Effector memory CD4-positive, alpha-beta T cell (primary cell): ENCODE data around the gene LINC00237.

Source experiments
- DNase-seq, 3 donors: peaks; one replicate each; pipeline ENCODE4 v3.0.0-alpha.2; 2020
- H3K27ac ChIP-seq: 2 replicates; pipeline ENCODE4 v1.7.0; 2013; ENCODE audit warnings: mild to moderate bottlenecking, low read length, moderate library complexity; ENCODE audit not compliant: insufficient read depth, poor library complexity, severe bottlenecking
- H3K27me3 ChIP-seq: replicated peaks from 2 replicates; pipeline ENCODE4 v1.7.0; 2013; ENCODE audit warnings: mild to moderate bottlenecking, low read length; ENCODE audit not compliant: insufficient read depth, control insufficient read depth, poor library complexity, severe bottlenecking
- H3K36me3 ChIP-seq: 2 replicates; pipeline ENCODE4 v1.7.0; 2013; ENCODE audit warnings: mild to moderate bottlenecking, low read length, moderate library complexity; ENCODE audit not compliant: control insufficient read depth, insufficient read depth
- H3K4me1 ChIP-seq: 2 replicates; pipeline ENCODE4 v1.7.0; 2013; ENCODE audit warnings: low read length, mild to moderate bottlenecking; ENCODE audit not compliant: control insufficient read depth, insufficient read depth, poor library complexity, severe bottlenecking
- H3K4me3 ChIP-seq: 2 replicates; pipeline ENCODE4 v1.7.0; 2013; ENCODE audit warnings: low read length, low read depth, mild to moderate bottlenecking; ENCODE audit not compliant: insufficient read depth, poor library complexity, severe bottlenecking
- H3K9me3 ChIP-seq: 2 replicates; pipeline ENCODE4 v1.7.0; 2013; ENCODE audit warnings: mild to moderate bottlenecking, low read length, moderate library complexity; ENCODE audit not compliant: control insufficient read depth
- total RNA-seq, 3 donors: gene quantifications; one replicate each; lab custom pipeline; 2026; lab: John Stamatoyannopoulos, UW

LINC00237 gene
- 0 to 0.19 (median 0) reads per million in 3 donors for total RNA-seq

DNA sequence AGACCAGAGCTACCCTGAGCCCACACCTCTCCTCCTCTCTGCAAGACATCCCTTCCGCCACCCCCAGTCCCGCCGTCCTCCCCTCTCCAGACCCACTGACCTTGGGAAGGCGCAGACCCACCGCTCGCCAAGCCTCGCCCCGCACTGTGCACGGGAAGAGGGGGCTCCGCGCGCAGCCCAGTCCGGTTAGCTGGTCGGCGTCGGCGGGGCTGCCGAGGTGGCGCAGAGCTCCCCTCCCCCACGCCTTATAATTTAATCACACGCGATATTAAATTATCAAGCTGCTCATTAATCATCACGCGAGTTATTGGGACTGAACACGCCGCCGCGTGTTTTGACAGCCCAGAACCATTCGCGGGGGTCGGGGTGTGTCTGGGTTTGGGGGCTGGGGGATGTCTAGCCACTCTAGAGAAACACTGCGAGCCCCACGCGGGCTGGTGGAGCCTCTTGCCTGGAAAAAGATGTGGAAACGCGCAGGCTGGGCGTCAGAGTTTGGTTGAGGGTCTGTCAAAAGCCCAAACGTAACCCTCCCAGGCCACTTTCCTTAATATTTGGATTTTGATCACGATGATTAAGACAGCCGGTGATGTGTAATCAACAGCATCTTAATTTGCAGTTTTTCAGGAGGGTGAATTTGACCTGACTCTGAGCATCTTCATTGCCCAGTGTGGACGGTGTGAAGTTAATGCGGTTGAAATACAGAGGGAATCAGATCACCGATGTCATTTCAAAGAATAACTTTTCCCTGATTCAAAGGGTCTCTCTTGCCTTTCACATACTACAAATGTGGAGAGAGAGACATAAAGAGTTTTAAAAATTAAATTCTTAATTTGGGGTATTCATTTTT is at the start of gene LINC00237:
Gene LINC00237, minus strand, starts transcription at position 188 of the 847 bp plus-strand sequence.
- no peak for DNase-seq
- no peak within 1 kb of the TSS for H3K4me3 ChIP-seq
- H3K9me3 ChIP-seq = no peaks in the 10 kb centered on the region

DNA sequence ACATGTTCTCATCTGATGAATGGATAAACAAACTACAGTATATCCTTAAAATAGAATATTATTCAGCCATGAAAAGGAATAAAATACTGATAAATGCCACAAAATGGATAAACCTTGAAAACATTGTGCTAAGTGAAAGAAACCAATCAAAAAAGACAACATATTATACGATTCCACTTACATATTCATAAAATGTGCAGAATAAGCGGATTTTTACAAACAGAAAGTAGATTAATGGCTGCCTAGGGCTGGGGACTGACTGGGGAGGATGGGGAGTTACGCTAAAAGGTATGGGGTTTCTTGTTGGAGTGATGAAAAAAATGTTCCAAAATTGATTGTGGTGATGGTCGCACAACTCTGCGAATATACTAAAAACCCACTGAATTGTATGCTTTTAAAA is 49.1 kb upstream of the LINC00237 start:
- H3K4me1 ChIP-seq = no peaks in the 10 kb centered on the region
- no peak overlapping the region for H3K27ac ChIP-seq
- DNase-seq = no peak
- no peak overlapping the region for H3K4me3 ChIP-seq
- no peaks in the 10 kb centered on the region for H3K27me3 ChIP-seq
- peaks cover 5% of the 10 kb centered on the region for H3K36me3 ChIP-seq
- no peaks in the 10 kb centered on the region for H3K9me3 ChIP-seq

More for the DNA sequence above, at the start of gene LINC00237:
- Histone ChIP-seq H3K27me3 (peaks cover 58% of the 10 kb centered on the region), H3K27ac (no peak within 1 kb of the TSS), H3K36me3 (no peaks in the 10 kb centered on the region), H3K4me1 (peaks cover 27% of the 10 kb centered on the region)

DNA sequence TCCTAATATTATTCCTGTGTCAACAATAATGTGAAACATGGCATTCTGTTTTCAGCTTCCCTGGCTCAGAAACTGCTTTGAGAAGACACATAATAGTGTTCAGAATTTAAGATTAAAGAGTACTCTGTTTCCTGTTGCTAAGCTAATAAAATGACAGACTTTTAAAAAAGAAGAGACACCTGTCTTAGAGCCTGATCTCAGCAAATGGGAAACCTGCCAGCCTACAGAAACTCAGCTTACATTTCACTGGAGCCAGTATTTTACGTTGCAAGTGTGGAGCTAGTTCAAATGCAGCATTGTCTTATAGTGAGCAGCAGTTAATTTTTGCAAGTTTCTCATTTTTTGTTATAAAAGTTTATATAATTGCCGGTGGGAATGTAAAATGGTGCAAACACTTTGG is 48.5 kb upstream of the LINC00237 start:
- DNase-seq = no peak
- H3K4me1 ChIP-seq = no peaks in the 10 kb centered on the region
- H3K4me3 ChIP-seq = no peak overlapping the region
- H3K27me3 ChIP-seq = no peaks in the 10 kb centered on the region
- no peak overlapping the region for H3K27ac ChIP-seq
- no peaks in the 10 kb centered on the region for H3K9me3 ChIP-seq
- peaks cover 5% of the 10 kb centered on the region for H3K36me3 ChIP-seq

DNA sequence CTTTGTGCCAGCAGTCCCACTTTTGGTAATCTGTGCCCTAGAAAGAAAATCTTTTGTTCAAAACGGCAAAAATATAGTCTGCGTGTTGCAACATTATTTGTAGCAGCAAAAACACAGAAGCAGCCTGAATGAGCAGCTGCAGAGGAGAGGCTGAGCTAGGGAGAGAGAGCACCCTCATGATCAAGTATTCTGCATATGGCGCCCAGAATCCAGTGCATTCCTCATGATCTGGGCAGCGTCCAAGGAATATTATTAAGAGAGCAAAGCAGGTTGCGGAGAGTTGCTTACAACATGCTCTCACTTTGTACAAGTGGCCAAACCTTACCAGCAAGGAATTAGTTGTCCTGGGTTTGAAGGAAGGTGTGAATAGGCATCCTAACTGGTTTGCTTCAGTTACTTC is 45.6 kb upstream of the LINC00237 start:
- no peaks in the 10 kb centered on the region for H3K9me3 ChIP-seq
- no peaks in the 10 kb centered on the region for H3K4me1 ChIP-seq
- no peaks in the 10 kb centered on the region for H3K27me3 ChIP-seq
- H3K4me3 ChIP-seq = no peak overlapping the region
- H3K27ac ChIP-seq = no peak overlapping the region
- no peak for DNase-seq
- H3K36me3 ChIP-seq = peaks cover 5% of the 10 kb centered on the region

DNA sequence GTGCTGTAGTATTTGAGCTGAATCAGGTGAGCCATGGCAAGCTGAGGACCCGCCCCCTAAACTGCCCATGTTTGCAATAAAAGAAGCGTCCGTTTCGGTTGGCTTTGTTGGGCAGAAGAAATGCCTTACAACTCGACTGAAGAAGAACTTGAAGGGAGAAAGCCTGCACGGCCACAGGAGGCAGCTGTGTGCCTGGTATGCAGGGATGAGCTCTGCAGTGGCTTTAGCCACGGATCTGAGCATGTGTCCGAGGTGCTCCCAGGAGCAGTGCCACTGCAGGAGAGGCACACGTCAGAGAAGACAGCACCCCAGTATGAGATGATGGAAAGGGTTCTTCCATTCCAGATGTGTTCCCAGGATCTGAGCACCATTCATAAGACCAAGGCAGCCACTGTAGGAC is 43.2 kb upstream of the LINC00237 start:
- H3K36me3 ChIP-seq = peaks cover under 1% of the 10 kb centered on the region
- H3K4me3 ChIP-seq = no peak overlapping the region
- no peaks in the 10 kb centered on the region for H3K27me3 ChIP-seq
- H3K27ac ChIP-seq = no peak overlapping the region
- DNase-seq = no peak
- H3K4me1 ChIP-seq = no peaks in the 10 kb centered on the region
- H3K9me3 ChIP-seq = no peaks in the 10 kb centered on the region

DNA sequence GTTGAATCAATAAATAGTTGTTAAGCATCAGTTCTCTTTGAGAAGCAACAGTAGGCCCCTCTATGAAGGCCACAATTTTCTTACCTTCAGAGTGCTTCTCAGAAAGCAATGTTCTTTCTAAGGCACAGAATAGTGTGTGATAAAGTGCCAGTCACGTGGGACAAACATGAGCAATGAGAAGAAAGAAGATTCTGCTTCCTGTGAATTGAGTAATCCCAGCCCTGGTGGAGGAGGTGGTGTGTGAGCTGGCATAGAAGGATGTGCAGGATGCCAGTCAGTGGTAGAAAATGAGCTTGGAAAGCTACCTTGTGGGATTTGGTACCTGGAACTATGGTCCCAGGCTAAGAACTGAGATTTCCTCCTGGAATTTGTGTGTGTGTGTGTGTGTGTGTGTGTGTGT is 41.4 kb upstream of the LINC00237 start:
- H3K36me3 ChIP-seq = no peaks in the 10 kb centered on the region
- no peak overlapping the region for H3K27ac ChIP-seq
- no peak for DNase-seq

DNA sequence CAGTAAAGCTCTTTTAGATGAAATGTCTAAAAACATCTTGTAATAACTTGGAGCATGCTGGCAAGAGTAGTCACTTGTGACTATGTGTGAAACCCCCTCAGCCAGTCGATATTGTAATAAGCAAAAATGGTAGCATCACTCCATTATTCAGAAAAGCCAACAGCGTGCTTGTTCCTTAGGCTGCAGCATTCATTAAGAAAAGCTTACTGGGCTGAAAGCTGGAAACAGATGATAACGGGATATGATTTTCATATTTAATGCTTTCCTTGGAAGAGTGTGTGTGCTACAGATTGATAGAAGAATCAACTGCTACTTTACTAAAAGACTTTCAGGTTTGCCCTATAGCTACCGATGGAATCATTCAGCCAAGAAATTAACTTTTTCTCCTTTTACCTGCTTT is 40.1 kb upstream of the LINC00237 start:
- no peaks in the 10 kb centered on the region for H3K27me3 ChIP-seq
- H3K27ac ChIP-seq = no peak overlapping the region
- no peaks in the 10 kb centered on the region for H3K9me3 ChIP-seq
- H3K36me3 ChIP-seq = no peaks in the 10 kb centered on the region
- no peak overlapping the region for H3K4me3 ChIP-seq
- DNase-seq = no peak
- H3K4me1 ChIP-seq = no peaks in the 10 kb centered on the region

More for the DNA sequence above, 41.4 kb upstream of the LINC00237 start:
- Histone ChIP-seq H3K9me3 (no peaks in the 10 kb centered on the region), H3K4me1 (no peaks in the 10 kb centered on the region), H3K27me3 (no peaks in the 10 kb centered on the region), H3K4me3 (no peak overlapping the region)

DNA sequence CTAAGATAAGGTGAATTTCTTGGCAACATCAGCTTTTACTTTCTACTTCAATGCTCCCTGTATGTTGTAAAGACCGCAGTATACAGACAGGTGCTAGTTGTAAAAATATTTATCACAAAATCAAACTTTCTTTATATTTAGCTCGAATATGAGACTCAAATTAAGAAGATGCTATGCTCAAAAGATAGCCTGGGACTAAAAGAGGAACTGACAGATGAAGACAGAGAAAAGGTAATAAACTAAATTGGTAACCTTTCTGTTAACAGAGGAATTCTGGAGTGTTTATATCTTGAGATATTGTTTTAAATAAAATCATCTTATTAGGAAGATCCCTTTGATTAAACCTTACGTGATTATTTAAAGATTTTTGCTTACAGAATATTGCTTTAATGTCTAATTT is 39.3 kb upstream of the LINC00237 start:
- no peaks in the 10 kb centered on the region for H3K27me3 ChIP-seq
- DNase-seq = no peak
- H3K4me1 ChIP-seq = no peaks in the 10 kb centered on the region
- no peak overlapping the region for H3K27ac ChIP-seq
- H3K9me3 ChIP-seq = no peaks in the 10 kb centered on the region
- H3K36me3 ChIP-seq = no peaks in the 10 kb centered on the region
- no peak overlapping the region for H3K4me3 ChIP-seq

DNA sequence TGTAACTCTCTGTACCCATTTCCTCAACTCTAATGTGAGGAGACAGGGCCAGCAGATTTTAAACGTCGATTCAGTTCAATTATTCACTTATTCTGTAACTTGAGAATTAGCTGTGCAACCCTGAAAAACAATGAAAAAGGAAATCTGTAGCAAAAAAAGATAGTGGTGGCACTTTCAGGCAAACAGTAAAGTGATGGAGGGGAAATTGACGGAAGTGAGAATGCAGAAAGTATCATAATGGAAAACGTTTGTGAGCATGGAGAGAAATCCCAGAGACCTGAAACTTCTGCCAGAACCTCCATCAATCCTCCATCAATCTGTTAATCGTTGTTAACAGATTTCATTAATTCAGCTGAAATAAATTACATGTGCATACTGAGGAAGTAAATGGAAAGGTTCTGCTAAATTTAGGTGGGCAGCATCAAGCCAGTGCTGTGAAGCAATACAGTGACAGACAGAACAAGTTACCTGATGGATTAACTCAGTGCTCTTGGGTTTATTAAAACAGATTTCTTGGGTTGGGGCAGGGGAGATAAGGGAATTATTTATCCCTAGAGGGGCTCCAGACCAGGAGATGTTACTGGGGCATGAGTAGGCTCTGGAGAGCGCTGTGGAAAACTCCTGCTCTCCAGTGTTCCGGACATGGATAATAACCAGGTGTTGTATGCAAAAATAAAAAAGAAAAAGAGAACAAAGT is 37.2 kb upstream of the LINC00237 start:
- H3K4me1 ChIP-seq = no peaks in the 10 kb centered on the region
- peaks cover under 1% of the 10 kb centered on the region for H3K36me3 ChIP-seq
- no peak for DNase-seq

DNA sequence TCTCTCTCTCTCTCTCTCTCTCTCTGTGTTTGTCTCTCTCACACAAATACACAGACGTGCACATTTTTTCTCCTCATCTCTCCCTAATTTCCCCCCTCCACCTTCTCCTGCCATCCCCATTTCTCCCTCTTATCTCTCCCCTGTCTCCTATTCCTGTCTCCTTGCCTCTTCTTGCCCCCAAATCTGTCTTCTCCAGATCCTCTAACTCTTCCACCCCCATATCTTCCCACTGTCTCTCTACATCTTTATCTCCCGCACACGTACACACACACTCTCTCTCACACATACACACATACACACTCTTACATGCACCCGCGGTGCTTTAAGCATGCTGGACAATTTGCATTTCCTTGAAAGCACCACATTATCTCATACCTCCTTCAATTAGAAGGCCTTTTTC is 35.7 kb upstream of the LINC00237 start:
- Histone ChIP-seq H3K9me3 (no peaks in the 10 kb centered on the region), H3K4me1 (no peaks in the 10 kb centered on the region), H3K27ac (no peak overlapping the region), H3K36me3 (peaks cover 4% of the 10 kb centered on the region), H3K4me3 (no peak overlapping the region), H3K27me3 (no peaks in the 10 kb centered on the region)
- no peak for DNase-seq

More for the DNA sequence above, 37.2 kb upstream of the LINC00237 start:
- H3K27me3 ChIP-seq = no peaks in the 10 kb centered on the region
- no peak overlapping the region for H3K27ac ChIP-seq
- H3K4me3 ChIP-seq = no peak overlapping the region
- H3K9me3 ChIP-seq = no peaks in the 10 kb centered on the region
